Left colon (tissue), 2 donors: ENCODE results near the gene ZP4. TPM values are rescaled to one million over a fixed set of nuclear protein-coding genes. Genes with fewer than 3 reads are reported as not detected.

Source experiments
- ATAC-seq: fragments of 200-7000 bp; cut with Tn5 transposase; one replicate; pipeline ENCODE4 v1.9.1; 2020; ENCODE audit warnings: mild to moderate bottlenecking, moderate library complexity
- DNase-seq, 2 donors: peaks; one replicate each; pipeline ENCODE4 v3.0.0-alpha.2; 2020
- intact Hi-C, 2 donors: fragments of 100-400 bp; cut with DNase I in 1 of 2; cut with micrococcal nuclease in 1 of 2; formaldehyde crosslinking; loops; one replicate each; pipeline versions ENCODE4 v1.11.2 to v1.14.0; 2022; cut with DNase I, micrococcal nuclease
- total RNA-seq, 2 donors: library from RNA; stranded (reverse); fragmentation: NEBNext Ultra II Directional; extraction: Animal tissue kit (Norgen Biotek cat#: 25700); gene quantifications; one replicate each; pipeline ENCODE4 v1.2.1, GENCODE V29; 2021
- donor health status: DM: no; HTN: no; CAD: no.
- donor health status: DM: yes; HTN: yes; CAD: no.

Gene ZP4
- total RNA-seq, 2 donors from 2014 or later: not detected

DNA sequence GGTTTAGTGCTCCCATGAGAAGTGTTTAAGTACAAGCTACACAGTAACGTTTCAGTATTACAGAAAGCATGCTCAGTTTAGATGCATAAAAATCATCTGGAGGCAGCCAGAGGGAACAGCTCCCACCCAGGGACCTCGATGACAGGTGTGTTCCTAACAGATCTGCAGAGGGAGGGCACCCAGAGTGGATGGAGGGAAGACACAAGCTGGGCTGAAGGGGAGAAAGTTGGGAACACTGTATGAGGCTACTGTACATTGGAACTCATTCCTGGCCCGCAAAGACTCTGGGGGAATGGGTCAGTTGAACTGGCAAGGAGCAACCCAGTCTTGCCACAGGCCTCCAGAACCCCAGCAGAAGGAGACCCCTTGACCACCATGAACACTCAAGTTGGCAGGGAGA, 52.4 kb downstream of the ZP4 start:
- DNase-seq (no peak), ATAC-seq (no peak)
- intact Hi-C loops: no loop called here

DNA sequence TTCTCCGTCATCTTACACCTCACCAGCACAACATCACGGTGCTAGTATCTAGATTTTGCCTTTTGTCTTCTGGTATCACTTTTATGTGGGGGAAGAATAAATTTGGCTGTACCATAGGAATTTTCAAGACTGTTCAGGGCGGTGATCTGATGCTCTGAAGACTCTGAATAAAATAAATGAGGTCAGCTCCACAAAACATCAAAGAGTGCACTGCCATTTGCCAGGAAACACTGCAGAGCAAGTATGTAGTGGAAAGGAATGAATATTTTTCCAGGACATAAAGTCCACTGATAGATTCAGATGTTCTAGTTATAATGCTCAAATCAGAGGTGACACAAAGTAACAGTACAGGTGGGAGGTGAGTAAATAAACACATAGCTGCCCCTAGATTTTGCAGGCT, 56.3 kb downstream of the ZP4 start:
- ATAC-seq: no peak
- intact Hi-C loops: no loop called here
- no peak for DNase-seq

DNA sequence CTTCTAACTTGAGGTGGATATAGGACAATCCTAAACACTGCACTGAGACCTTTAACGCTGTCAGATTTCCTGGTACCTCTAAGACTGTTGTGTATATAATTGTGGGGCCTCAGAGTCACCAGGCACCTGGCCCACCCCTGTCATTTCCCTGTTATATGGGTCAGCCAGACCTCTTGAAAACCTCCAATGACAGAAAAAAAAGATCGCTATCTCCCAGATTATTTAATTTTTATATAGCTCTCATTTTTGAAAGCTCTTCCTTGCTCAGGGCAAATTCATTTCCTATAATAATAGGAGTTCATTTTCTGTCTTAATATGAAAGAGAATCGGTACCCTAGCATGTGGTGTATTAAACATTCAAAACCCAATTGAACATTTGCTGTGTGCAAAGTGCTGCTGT, 56.7 kb downstream of the ZP4 start:
- intact Hi-C loops: no loop called here
- ATAC-seq (no peak), DNase-seq (no peak)

DNA sequence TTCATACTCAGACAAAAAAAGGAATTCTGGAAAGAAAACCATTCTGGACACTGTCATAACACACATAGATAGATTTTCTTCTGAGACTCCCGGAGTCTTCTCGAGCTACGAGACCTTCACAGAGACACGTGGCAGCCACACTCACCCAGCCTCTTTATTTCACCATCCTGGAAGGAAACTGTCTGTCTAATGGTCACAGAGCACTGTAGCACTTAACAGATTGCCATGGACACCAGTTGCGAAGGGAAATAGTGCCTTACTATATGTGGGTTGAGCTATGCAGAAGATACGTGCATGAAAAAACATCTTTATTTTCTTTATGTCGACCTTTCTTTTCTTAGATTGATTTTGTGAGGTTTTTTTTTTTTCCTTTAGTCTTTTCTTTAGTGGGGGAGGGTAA, 57.9 kb downstream of the ZP4 start:
- ATAC-seq: no peak
- DNase-seq: no peak
- intact Hi-C loops: no loop called here
